ENCODE results near the gene RNF182.

DNA sequence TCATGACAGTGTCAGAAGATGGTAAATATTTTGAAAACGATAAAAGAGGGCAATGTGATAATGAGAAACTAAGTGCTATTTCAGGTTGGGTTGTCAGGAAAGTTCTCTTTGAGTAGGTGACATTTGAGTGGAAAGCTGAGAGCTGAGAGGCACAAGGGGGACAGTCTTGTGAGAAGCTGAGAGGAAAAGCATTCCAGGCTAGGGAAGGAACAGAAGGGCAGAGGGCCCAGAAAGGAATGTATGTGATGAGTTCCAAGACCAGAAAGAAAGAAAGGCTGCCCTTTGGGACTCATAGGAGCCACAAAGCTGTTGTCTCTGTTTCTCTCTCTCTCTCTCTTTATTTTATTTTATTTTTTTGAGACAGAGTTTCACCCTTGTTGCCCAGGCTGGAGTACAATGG is 7.6 kb upstream of the RNF182 start:
- TF ChIP-seq CTCF (IDR thresholded peaks at IDR 0.05; ENCODE audit: low read depth, low read length, poor library complexity, severe bottlenecking) (no peak), EZH2phosphoT487 (IDR thresholded peaks at IDR 0.05; ENCODE audit: borderline replicate concordance, low read length) (no peak)

Data from DOHH2 (cell line).